Urinary bladder (tissue), 4 donors: ENCODE data around the gene EDARADD. TPM values are rescaled to one million over a fixed set of nuclear protein-coding genes. Genes with fewer than 3 reads are reported as not detected.

Experiments
- DNase-seq: peaks from one replicate; pipeline ENCODE4 v3.0.0-alpha.2; 2015; ENCODE audit errors: extremely low spot score
- H3K27ac ChIP-seq: one replicate; pipeline ENCODE4 v1.5.1; 2013; ENCODE audit warnings: low read depth, mild to moderate bottlenecking, moderate library complexity
- H3K36me3 ChIP-seq: one replicate; pipeline ENCODE4 v1.6.1; 2013; ENCODE audit warnings: mild to moderate bottlenecking, moderate library complexity; ENCODE audit not compliant: insufficient read depth
- H3K4me1 ChIP-seq: one replicate; pipeline ENCODE4 v1.6.1; 2013; ENCODE audit warnings: mild to moderate bottlenecking, moderate library complexity; ENCODE audit not compliant: insufficient read depth
- H3K4me3 ChIP-seq: one replicate; pipeline ENCODE4 v1.5.1; 2013; ENCODE audit warnings: low read depth, low read length
- WGBS: extraction: QIAGEN DNeasy Blood & Tissue Kit; methylation state at CpG from one replicate; pipeline ENCODE4 v1.1.7; 2013; 5-methylcytosine and 5-hydroxymethylcytosine counted together
- polyA plus RNA-seq: library from polyadenylated mRNA; stranded (reverse); fragments of 200-250 nt; gene quantifications from one replicate; pipeline ENCODE4 v1.2.3, GENCODE V29; 2013
- total RNA-seq: library from RNA; depleted of rRNA; stranded (reverse); fragments of >200 nt; gene quantifications from one replicate; pipeline ENCODE4 v1.2.3, GENCODE V29; 2014
- donor health status: healthy with polysubstance abuse.
- donor health status: healthy.

The EDARADD gene
- total and polyA plus RNA-seq, 2 donors = 2.8 to 10.6 TPM

DNA sequence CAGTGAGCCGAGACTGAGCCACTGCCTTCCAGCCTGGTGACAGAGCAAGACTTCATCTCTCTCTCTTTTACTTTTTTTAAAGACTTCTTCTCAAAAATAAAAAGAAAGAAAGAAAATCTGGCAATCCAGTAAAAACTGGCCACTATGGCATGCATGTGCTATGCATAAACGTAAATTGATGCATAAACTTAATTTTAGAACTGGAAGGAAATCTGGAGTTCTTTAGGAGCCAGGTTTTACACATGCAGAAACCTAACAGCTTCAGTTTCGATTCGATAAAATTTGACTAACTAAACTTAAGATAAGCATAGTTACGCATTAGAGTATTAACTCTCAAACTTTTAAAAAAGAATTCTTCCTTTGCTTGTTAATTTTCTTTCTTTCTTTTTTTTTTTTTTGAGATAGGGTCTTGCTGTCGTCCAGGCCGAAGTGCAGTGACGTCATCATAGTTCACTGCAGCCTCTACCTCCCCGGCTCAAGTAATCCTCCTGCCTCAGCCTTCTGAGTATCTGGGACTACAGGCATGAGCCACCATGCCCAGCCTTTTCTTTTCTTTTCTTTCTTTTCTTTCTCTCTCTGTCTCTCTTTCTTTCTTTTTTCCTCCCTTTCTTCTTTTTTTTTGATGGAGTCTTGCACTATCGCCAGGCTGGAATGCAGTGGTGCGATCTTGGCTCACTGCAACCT is 117.8 kb downstream of the EDARADD start:
- no peak for DNase-seq
- Histone ChIP-seq H3K36me3 (no peaks in the 10 kb centered on the region), H3K4me3 (no peak overlapping the region), H3K4me1 (no peaks in the 10 kb centered on the region), H3K27ac (no peak overlapping the region)
- WGBS = 83% methylated on average over 11 of the region's 11 CpGs

DNA sequence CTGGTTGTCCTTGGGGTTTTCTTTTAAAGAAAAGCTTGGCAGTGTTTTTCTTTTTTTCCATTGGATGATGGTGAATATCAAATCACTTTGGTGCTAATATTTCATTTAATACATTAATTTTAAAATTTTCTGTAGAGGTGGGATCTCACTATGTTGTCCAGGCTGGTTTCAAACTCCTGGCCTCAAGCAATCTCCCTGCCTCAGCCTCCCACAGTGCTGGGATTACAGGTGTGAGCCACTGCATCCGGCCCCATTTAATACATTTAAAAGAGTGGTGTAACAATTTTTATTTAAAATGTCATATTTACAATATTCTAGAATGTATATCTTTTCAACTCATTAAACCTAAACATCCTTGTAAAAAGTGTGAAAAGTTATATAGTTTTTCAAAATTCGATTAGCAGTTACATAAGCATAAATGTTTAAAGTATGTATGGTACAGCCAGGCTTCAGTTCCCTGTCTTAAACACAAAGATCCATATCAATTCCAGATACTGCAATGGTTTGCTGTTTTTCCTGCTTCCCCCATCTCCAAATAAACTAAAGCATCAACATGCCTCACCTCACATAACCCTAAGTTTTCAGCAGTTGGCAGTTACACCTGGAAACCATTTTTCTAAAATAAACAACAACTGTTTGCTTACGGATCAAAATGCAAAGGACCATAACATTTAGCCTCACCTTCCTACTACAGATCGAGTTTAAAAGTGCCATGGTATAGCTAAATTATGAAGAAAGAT is 120.8 kb downstream of the EDARADD start:
- Histone ChIP-seq H3K4me3 (no peak overlapping the region), H3K27ac (no peak overlapping the region), H3K4me1 (no peaks in the 10 kb centered on the region), H3K36me3 (no peaks in the 10 kb centered on the region)
- DNase-seq = no peak
- WGBS = 68% methylated on average over 4 of the region's 4 CpGs

DNA sequence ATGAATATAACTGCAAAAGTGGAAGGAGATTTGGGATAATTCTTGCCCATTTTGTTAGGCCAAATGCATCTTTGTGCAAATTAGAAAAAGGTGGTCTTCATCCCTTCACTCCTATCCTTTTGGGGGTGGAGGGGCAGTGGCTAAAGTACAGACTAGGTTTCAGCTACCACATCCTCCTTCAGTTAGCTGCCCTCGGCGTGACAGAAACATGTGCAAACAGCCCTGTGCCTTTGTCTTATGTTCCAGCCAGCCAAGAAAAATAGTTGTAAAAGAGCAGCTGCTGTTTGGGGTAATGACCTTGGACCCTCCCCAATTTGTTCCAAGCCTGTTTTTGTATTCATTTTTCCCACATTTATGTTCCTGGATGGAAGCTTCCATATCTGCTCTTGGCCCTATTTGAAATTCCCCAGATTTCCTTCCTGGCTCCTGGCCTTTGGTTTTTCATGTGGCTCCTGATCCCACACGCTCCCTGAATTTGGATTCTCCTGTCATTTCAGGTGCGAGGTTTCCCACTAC is 121.4 kb downstream of the EDARADD start:
- 55% methylated on average over 4 of the region's 4 CpGs for WGBS
- Histone ChIP-seq H3K36me3 (no peaks in the 10 kb centered on the region), H3K4me1 (no peaks in the 10 kb centered on the region), H3K4me3 (no peak overlapping the region), H3K27ac (peak overlapping the region; percentile 66)
- no peak for DNase-seq

GRCh38 chr1:236516929-236517704 is 123.0 kb downstream of the EDARADD start:
- no peaks in the 10 kb centered on the region for H3K36me3 ChIP-seq
- peak overlapping the region; percentile 39 for H3K27ac ChIP-seq
- no peaks in the 10 kb centered on the region for H3K4me1 ChIP-seq
- DNase-seq = peak; percentile 51
- H3K4me3 ChIP-seq = no peak overlapping the region
- 34% methylated on average over 8 of the region's 8 CpGs for WGBS

GRCh38 chr1:236518322-236518721 is 124.2 kb downstream of the EDARADD start:
- no peaks in the 10 kb centered on the region for H3K4me1 ChIP-seq
- 80% methylated on average over 5 of the region's 5 CpGs for WGBS

GRCh38 chr1:236520445-236521005 is 126.4 kb downstream of the EDARADD start:
- no peak overlapping the region for H3K27ac ChIP-seq
- 55% methylated on average over 4 of the region's 4 CpGs for WGBS
- H3K4me1 ChIP-seq = no peaks in the 10 kb centered on the region
- no peak overlapping the region for H3K4me3 ChIP-seq
- no peaks in the 10 kb centered on the region for H3K36me3 ChIP-seq
- DNase-seq = no peak

More at GRCh38 chr1:236518322-236518721, 124.2 kb downstream of the EDARADD start:
- DNase-seq = no peak
- Histone ChIP-seq H3K36me3 (no peaks in the 10 kb centered on the region), H3K4me3 (no peak overlapping the region), H3K27ac (no peak overlapping the region)

- Histone ChIP-seq H3K4me1 (no peaks in the 10 kb centered on the region), H3K4me3 (peak overlapping the region; percentile 81), H3K36me3 (no peaks in the 10 kb centered on the region), H3K27ac (peak overlapping the region; percentile 48)
- 14% methylated on average over 26 of the region's 26 CpGs for WGBS
- no peak for DNase-seq
Measured at GRCh38 chr1:236522937-236523703, 129.0 kb downstream of the EDARADD start.

DNA sequence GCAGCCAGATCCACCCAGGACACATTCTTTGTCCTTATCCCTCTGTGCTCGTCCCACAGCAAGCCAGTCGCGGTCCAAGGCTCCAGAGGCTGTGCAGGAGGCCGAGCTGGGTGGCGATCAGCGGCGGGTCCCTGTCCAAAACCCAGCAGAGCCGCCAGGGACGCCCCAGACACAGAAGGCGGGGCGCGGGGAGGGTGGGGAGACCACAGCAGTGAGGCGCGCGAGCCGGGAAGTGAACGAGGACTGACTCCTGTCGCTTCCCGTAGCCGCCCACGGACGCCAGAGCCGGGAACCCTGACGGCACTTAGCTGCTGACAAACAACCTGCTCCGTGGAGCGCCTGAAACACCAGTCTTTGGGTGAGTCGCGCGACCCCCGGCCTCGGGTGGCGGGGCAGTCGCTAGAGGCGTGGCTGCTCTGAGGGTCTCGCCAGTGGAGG is 129.6 kb downstream of the EDARADD start, which contains the start of gene LGALS8:
TSS of gene LGALS8 (plus strand) at position 279 of the 438 bp plus-strand sequence. CDS start 2,089 bp downstream, outside the sequence.
- Histone ChIP-seq H3K27ac (peak within 1 kb of the TSS; percentile 48), H3K36me3 (no peaks in the 10 kb centered on the region), H3K4me1 (no peaks in the 10 kb centered on the region), H3K4me3 (peak within 1 kb of the TSS; percentile 81)
- under 1% methylated on average over 35 of the region's 35 CpGs for WGBS
- DNase-seq = peak; percentile 65

- peak overlapping the region; percentile 81 for H3K4me3 ChIP-seq
- peak overlapping the region; percentile 48 for H3K27ac ChIP-seq
- DNase-seq = peak; percentile 69
- no peaks in the 10 kb centered on the region for H3K36me3 ChIP-seq
- H3K4me1 ChIP-seq = no peaks in the 10 kb centered on the region
- under 1% methylated on average over 32 of the region's 32 CpGs for WGBS
Measured at GRCh38 chr1:236524142-236524894, 130.2 kb downstream of the EDARADD start.

GRCh38 chr1:236524895-236525184 is 130.8 kb downstream of the EDARADD start:
- no peaks in the 10 kb centered on the region for H3K4me1 ChIP-seq
- peak overlapping the region; percentile 81 for H3K4me3 ChIP-seq
- no peak for DNase-seq
- no peaks in the 10 kb centered on the region for H3K36me3 ChIP-seq
- no peak overlapping the region for H3K27ac ChIP-seq
- 10% methylated on average over 3 of the region's 3 CpGs for WGBS

GRCh38 chr1:236526079-236526478 is 132.0 kb downstream of the EDARADD start:
- no peaks in the 10 kb centered on the region for H3K36me3 ChIP-seq
- no peak for DNase-seq
- no peak overlapping the region for H3K27ac ChIP-seq
- 84% methylated on average over 3 of the region's 3 CpGs for WGBS
- no peaks in the 10 kb centered on the region for H3K4me1 ChIP-seq
- no peak overlapping the region for H3K4me3 ChIP-seq

GRCh38 chr1:236530286-236530685 is 136.2 kb downstream of the EDARADD start:
- Histone ChIP-seq H3K4me3 (no peak overlapping the region), H3K4me1 (no peaks in the 10 kb centered on the region), H3K27ac (no peak overlapping the region), H3K36me3 (no peaks in the 10 kb centered on the region)
- WGBS = 77% methylated on average over 1 of the region's 1 CpG
- DNase-seq = no peak
